GM19240 (cell line): ENCODE data around the gene DBF4B.
"Not testable (repeated sequence)": the region's sequence is repeated elsewhere in the genome, so short reads cannot be mapped to it uniquely, and the experiment has no call there.

Experiments
- DNase-seq: peaks from one replicate; pipeline ENCODE4 v3.0.0; 2011; ENCODE audit warnings: low spot score; ENCODE audit not compliant: insufficient read length

DBF4B gene

DNA sequence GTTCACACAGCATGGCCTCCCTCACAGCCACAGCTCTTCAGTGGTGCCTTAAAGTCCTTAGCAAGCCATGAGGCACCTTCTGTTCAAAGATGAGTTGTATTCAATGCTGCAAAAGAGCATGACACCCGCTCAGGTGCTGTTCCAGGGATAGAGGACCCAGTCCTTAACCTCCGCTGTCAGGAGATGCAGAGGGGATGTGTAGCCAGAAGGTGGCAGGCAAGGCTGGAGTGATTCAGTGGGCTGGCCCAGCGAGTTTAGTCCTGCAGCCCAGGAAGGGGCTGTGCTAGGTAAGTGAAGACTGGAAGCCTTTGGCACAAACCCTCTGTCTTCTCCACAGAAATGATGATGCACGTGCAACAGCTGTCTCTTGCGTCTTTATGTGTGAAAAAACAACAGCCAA lies 25.3 kb downstream of the DBF4B start:
- DNase-seq: no peak

GRCh38 chr17:44734272-44734671 lies 25.8 kb downstream of the DBF4B start:
- no peak for DNase-seq

DNA sequence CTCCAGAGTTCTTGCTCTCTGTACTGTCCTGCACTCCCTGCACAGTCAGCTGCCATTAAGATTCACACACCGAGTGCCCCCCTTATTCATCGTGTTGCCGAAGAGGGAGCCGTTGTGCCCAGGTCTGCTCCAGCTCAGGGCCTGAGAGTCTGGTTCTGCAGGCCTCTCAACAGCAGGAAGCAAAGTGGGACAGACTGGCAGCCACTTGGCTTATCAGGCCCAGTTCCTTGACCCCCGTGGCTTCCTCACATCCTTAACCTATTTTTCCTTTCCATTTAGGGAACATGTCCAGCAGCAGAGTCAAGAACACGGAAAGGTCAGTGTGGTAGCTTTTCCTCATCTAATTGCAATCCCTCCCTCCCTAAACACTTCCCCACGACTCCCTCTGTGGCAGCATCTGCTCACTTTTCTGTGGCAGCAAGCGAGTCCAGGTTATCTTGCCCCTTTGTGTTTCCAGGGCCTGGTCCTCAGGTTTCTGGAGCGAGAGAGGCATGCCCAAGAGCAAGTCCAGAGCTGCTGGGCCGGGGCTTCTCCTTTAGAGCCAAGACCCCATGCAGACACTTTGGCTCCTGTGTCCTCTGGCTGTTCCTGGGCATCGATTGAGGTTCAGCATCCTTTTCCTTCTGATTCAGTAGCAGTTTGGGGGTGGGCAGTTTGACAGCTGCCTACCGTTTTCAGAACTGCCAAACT lies 28.2 kb downstream of the DBF4B start:
- no peak for DNase-seq

GRCh38 chr17:44738214-44738906 lies 29.9 kb downstream of the DBF4B start:
- no peak for DNase-seq

DNA sequence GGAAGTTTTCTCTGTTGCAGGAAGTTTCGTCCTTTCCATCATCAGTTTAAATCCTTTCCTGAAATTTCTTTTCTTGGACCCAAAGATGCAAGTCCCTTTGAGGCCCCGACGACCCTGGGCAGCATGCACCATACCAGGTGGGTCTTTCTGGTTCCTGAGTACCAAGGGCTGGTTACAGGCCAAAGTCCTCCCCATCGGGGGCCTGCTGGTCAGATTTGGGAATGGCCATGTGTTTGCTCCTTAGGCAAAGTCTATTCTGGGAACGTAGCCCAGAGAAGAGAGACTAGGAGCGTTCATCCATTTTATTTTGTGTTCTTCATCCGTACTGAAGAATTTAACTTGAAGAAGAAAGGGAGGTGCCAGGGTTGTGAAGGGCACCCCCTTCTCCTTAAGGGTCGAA lies 32.9 kb downstream of the DBF4B start:
- DNase-seq: no peak

GRCh38 chr17:44745301-44745700 lies 36.8 kb downstream of the DBF4B start:
- DNase-seq: no peak

DNA sequence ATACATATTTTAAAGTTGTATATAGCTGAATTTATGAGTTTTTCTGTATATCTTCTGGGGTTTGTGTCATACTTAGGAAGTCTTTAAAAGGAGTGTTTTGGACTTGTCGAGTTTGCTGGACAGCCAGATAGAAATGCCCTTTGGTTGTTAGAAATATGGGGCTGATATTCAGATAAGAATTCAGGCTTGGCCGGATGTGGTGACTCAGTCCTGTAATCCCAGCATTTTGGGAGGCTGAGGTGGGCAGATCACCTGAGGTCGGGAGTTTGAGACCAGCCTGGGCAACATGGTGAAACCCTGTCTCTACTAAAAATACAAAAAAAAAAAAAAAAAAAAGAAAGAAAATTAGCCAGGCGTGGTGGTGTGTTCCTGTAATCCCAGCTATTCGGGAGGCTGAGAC lies 37.3 kb downstream of the DBF4B start:
- not testable (repeated sequence) for DNase-seq

DNA sequence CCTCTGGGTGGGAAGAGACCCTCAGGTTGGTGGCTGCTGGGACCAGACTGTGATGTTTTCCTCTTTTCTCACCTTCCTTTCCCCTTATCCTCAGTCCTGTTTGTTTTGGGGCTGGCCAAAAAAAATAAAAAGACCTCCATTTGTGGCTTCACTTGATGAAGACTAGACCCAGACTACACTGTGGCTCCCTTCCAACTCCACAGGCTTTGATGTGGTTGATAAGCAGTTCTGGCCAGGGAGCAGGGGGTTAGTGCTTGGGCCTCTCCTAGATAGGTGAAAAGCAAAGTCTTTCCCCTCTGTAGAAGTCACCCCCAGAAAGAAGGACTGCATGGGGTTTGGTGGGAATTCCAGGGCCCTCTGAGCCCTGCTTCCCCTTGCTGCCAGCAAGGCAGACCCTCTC lies 39.1 kb downstream of the DBF4B start:
- no peak for DNase-seq

- no peak for DNase-seq
These were observed 40.9 kb downstream of the DBF4B start for GRCh38 chr17:44749076-44749979.

- DNase-seq: no peak
These were observed 41.5 kb downstream of the DBF4B start for GRCh38 chr17:44749980-44750318.

GRCh38 chr17:44751331-44751730 lies 42.9 kb downstream of the DBF4B start:
- DNase-seq: no peak

GRCh38 chr17:44751806-44752205 lies 43.3 kb downstream of the DBF4B start:
- no peak for DNase-seq

GRCh38 chr17:44752953-44753861 lies 44.7 kb downstream of the DBF4B start:
- DNase-seq: no peak

GRCh38 chr17:44754276-44754675 lies 45.8 kb downstream of the DBF4B start:
- no peak for DNase-seq

DNA sequence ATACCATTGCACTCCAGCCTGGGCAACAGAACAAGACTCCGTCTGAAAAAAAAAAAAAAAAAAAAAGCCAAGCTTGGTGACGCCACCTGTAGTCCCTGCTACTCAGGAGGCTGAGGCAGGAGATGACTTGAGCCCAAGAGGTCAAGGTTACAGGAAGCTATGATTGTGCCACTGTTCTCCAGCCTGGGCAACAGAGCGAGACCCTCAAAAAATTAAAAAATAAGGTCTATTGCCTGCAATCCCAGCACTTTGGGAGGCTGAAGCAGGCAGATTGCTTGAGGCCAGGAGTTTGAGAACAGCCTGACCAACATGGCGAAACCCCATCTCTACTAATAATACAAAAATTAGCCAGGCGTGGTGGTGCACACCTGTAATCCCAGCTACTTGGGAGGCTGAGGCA lies 46.7 kb downstream of the DBF4B start:
- not testable (repeated sequence) for DNase-seq

GRCh38 chr17:44757045-44757917 lies 48.8 kb downstream of the DBF4B start:
- no peak for DNase-seq

DNA sequence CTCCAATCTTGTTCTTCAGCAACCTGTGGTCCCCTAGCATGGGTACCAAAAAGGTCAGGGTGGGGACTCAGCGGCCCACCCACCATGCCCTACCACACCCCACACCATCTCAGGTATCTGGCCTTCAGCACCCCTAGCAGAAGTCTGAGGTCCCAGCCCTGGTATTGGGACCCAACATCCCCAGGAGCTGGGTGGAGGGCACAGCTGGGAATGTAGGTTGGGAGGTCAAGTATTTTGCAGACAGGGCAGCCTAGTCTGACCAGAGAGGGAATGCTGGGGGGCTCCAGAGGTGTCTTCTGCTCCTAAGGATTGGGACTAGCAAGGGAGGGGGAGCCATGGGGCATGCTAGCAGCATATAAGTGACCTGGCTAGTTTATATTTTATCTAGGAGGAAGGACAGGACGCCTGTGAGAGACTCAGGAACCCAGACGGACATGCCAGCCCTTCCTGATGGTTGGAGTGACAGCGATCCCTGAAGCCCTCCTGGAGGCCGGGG lies 49.5 kb downstream of the DBF4B start:
- DNase-seq: no peak

- DNase-seq: no peak
These were observed 50.1 kb downstream of the DBF4B start, which contains the start of gene ADAM11 for GRCh38 chr17:44758414-44759085. Gene ADAM11, plus strand, starts transcription at chr17:44758988. Its CDS starts 212 bp downstream, at chr17:44759200.
